SH-SY5Y (cell line): ENCODE results near the gene TMEM164.

Experiments
- GATA2 ChIP-seq: IDR thresholded peaks from 2 replicates; pipeline ENCODE4 v1.6.1; 2011; ENCODE audit warnings: mild to moderate bottlenecking, low read depth, low read length
- GATA3 ChIP-seq: IDR thresholded peaks from 2 replicates; pipeline ENCODE4 v1.6.1; 2011; ENCODE audit warnings: low read depth, mild to moderate bottlenecking, low read length, moderate library complexity

DNA sequence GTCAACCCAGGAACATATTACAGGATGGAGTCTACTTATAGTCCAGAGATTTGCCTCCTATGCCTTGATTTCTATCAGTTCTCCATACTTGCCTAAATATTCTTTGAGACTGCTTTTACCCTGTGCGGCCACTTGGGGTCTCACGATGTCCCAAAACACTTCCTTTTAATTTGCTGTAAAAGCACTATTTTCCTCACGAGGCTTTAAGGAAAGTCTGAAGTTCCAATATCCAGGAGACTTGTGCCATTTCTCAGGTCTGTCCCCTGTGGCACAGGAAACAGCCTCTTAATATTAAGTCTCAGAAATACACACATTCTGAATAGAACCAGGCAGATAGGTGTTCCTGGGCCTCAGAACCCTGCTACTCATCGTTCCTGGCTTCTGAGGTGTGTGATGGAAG is 142.9 kb downstream of the TMEM164 start:
- no peak for TF ChIP-seq GATA3
- TF ChIP-seq GATA2, result no peak
